B cell (primary cell): ENCODE results near the gene ZNF831. TPM values are rescaled to one million over a fixed set of nuclear protein-coding genes. Genes with fewer than 3 reads are reported as not detected.

ENCODE experiments used
- ATAC-seq: fragments of 200-7000 bp; cut with Tn5 transposase; one replicate; pipeline ENCODE4 v1.10.0; 2021; ENCODE audit warnings: low read depth, mild to moderate bottlenecking, moderate number of reproducible peaks, moderate library complexity
- CTCF ChIA-PET: fragments of 350-600 bp; sonication (Branson Sonifier 250); formaldehyde crosslinking; loops from one replicate; lab custom pipeline; 2021; ENCODE audit warnings: antibody characterized with exemption, inconsistent platforms; lab: Charles Lee
- POLR2A ChIA-PET: fragments of 350-600 bp; sonication (Branson Sonifier 250); formaldehyde crosslinking; loops from one replicate; lab custom pipeline; 2021; ENCODE audit warnings: antibody characterized with exemption; lab: Charles Lee
- DNase-seq: peaks from one replicate; pipeline ENCODE4 v3.0.0; 2013
- H2AFZ ChIP-seq: 2 replicates; pipeline ENCODE4 v1.6.1; 2012; ENCODE audit warnings: mild to moderate bottlenecking, low read depth, low read length; ENCODE audit not compliant: insufficient read depth, poor library complexity, severe bottlenecking
- H3K27ac ChIP-seq, 2 donors: 1 replicate in 1 of 2; 2 replicates in 1 of 2; pipeline ENCODE4 v1.5.1; 2012 to 2013; ENCODE audit warnings: low read length in 2 of 2, mild to moderate bottlenecking in 2 of 2, moderate library complexity in 1 of 2
- H3K27me3 ChIP-seq, 4 experiments: fragments of 200-600 bp in 1 of 4; sonication (generic) in 1 of 4; replicated peaks in 1 of 4; 1 replicate in 2 of 4; 2 replicates in 2 of 4; pipeline versions ENCODE4 v1.6.1 to v1.7.0; 2013 to 2016; ENCODE audit warnings: low read length in 3 of 4, mild to moderate bottlenecking in 2 of 4, mixed read lengths in 1 of 4, moderate library complexity in 1 of 4; ENCODE audit not compliant: insufficient read depth in 4 of 4, control insufficient read depth in 3 of 4; ENCODE audit errors: control extremely low read depth in 1 of 4
- H3K36me3 ChIP-seq, 2 experiments: replicated peaks in 1 of 2; 1 replicate in 1 of 2; 2 replicates in 1 of 2; pipeline versions ENCODE4 v1.6.1 to v1.7.1; 2013; ENCODE audit warnings: low read length in 1 of 2; ENCODE audit not compliant: insufficient read depth in 2 of 2, control insufficient read depth in 1 of 2; ENCODE audit errors: control extremely low read depth in 1 of 2, extremely low read depth in 1 of 2
- H3K4me1 ChIP-seq, 2 donors: fragments of 200-600 bp in 1 of 2; sonication (generic) in 1 of 2; 1 replicate in 1 of 2; 2 replicates in 1 of 2; pipeline versions ENCODE4 v1.5.1 to v1.6.1; 2013 to 2017; ENCODE audit warnings: low read length in 2 of 2; ENCODE audit not compliant: control insufficient read depth in 2 of 2, insufficient read depth in 2 of 2
- H3K4me2 ChIP-seq: replicated peaks from 2 replicates; pipeline ENCODE3; 2012; ENCODE audit warnings: mild to moderate bottlenecking, low read depth, low read length; ENCODE audit not compliant: poor library complexity, severe bottlenecking
- H3K4me3 ChIP-seq, 5 experiments: fragments of 200-600 bp in 1 of 5; sonication (generic) in 1 of 5; 1 replicate in 3 of 5; 2 replicates in 2 of 5; pipeline versions ENCODE4 v1.5.1 to v1.7.0; 2011 to 2016; ENCODE audit warnings: low read length in 4 of 5, mild to moderate bottlenecking in 4 of 5, low read depth in 2 of 5, control low read depth in 1 of 5, moderate library complexity in 1 of 5; ENCODE audit not compliant: insufficient read depth in 1 of 5; ENCODE audit errors: control extremely low read depth in 1 of 5, extremely low read depth in 1 of 5
- H3K79me2 ChIP-seq: fragments of 200-600 bp; sonication (generic); one replicate; pipeline ENCODE4 v1.6.0; 2016; ENCODE audit warnings: low read length; ENCODE audit not compliant: control insufficient read depth, insufficient read depth
- H3K9ac ChIP-seq: fragments of 200-600 bp; sonication (generic); 2 replicates; pipeline ENCODE4 v1.6.1; 2017; ENCODE audit warnings: mild to moderate bottlenecking, low read length, moderate library complexity
- H3K9me3 ChIP-seq, 3 donors: one replicate each; pipeline versions ENCODE4 v1.6.1 to v1.7.1; 2013; ENCODE audit warnings: low read length in 2 of 3; ENCODE audit not compliant: control insufficient read depth in 2 of 3, insufficient read depth in 1 of 3; ENCODE audit errors: control extremely low read depth in 1 of 3
- H4K20me1 ChIP-seq: 2 replicates; pipeline ENCODE4 v1.6.0; 2012; ENCODE audit warnings: mild to moderate bottlenecking, low read length; ENCODE audit not compliant: insufficient read depth, control insufficient read depth, poor library complexity, severe bottlenecking
- H3K27ac Mint-ChIP-seq: one replicate; pipeline ENCODE4 v1.8.0; 2021; ENCODE audit warnings: mixed read lengths
- H3K27me3 Mint-ChIP-seq: one replicate; pipeline ENCODE4 v1.8.0; 2021; ENCODE audit warnings: mixed read lengths
- H3K4me1 Mint-ChIP-seq: one replicate; pipeline ENCODE4 v1.8.0; 2021; ENCODE audit warnings: mixed read lengths
- H3K4me3 Mint-ChIP-seq: one replicate; pipeline ENCODE4 v1.8.0; 2021; ENCODE audit warnings: mixed read lengths
- H3K9me3 Mint-ChIP-seq: one replicate; pipeline ENCODE4 v1.8.0; 2022; ENCODE audit warnings: mixed read lengths; ENCODE audit not compliant: insufficient read depth
- CTCF ChIP-seq: fragments of 200-600 bp; IDR thresholded peaks from one replicate; pipeline ENCODE4 v1.8.0; 2022; ENCODE audit warnings: antibody characterized with exemption, mild to moderate bottlenecking
- EZH2 ChIP-seq: IDR thresholded peaks from 2 replicates; pipeline ENCODE4 v1.6.1; 2012; ENCODE audit warnings: borderline replicate concordance, low read depth, mild to moderate bottlenecking, moderate library complexity, low read length; ENCODE audit not compliant: insufficient read depth, poor library complexity, severe bottlenecking
- WGBS: methylation state at CpG from one replicate; pipeline ENCODE4 v1.1.5; 2013; ENCODE audit warnings: missing lambda C conversion rate; ENCODE audit not compliant: insufficient coverage; 5-methylcytosine and 5-hydroxymethylcytosine counted together
- intact Hi-C: fragments of 100-400 bp; cut with micrococcal nuclease; formaldehyde crosslinking; loops from one replicate; pipeline ENCODE4 v1.10.0; 2022
- polyA plus RNA-seq: library from polyadenylated mRNA; depleted of rRNA; stranded (reverse); fragments of >200 nt; gene quantifications from 2 replicates; pipeline ENCODE4 v1.2.3, GENCODE V29; 2012
- total RNA-seq, 2 donors: library from RNA; stranded (reverse); fragments of 120-200 nt in 1 of 2; gene quantifications; 1 replicate in 1 of 2; 2 replicates in 1 of 2; pipeline versions ENCODE4 v1.2.3 to v1.2.4, GENCODE V29; 2013 to 2022

Gene ZNF831
- total and polyA plus RNA-seq, 2 donors (not counting 1 experiment from before 2014, with no cell fraction given), result 1.7 to 14.1 TPM

GRCh38 chr20:59221707-59222252 is 58.2 kb downstream of the ZNF831 start:
- ATAC-seq (peak; percentile 9), DNase-seq (no peak)
- Histone ChIP-seq H2AFZ (peak overlapping the region; percentile 90), H3K79me2 (no peaks in the 10 kb centered on the region), H4K20me1 (no peaks in the 10 kb centered on the region), H3K9ac (peak overlapping the region; percentile 79), H3K36me3 (no peaks in the 10 kb centered on the region), H3K4me1 (peaks cover 12 to 15% of the 10 kb centered on the region in 2 donors), H3K9me3 (no peaks in the 10 kb centered on the region), H3K4me2 (peak overlapping the region; percentile 95), H3K4me3 (peak overlapping the region; percentile 11 to 93 (median 51)), H3K27ac (peak overlapping the region in 1 of 2 donors; percentile 60), H3K27me3 (peaks cover 0 to 18% (median 6%) of the 10 kb centered on the region in 4 experiments)
- TF ChIP-seq EZH2 (no peak), CTCF (no peak)
- Mint-ChIP-seq H3K27ac (peak overlapping the region; percentile 41), H3K4me3 (peak overlapping the region; percentile 88), H3K9me3 (no peaks in the 10 kb centered on the region), H3K27me3 (peaks cover 16% of the 10 kb centered on the region), H3K4me1 (peaks cover 10% of the 10 kb centered on the region)
- POLR2A ChIA-PET, result interaction anchor here (0.5 to 1.1 kb wide), 4 partner anchors 38 to 571 kb away, joined by 3 to 5 read pairs (median 3); partner anchors contain the start of gene STX16
- intact Hi-C loops, result loop anchor here (1.0 to 10.0 kb wide), 4 partner anchors 133 to 351 kb away; no protein-coding TSS in a partner anchor
- CTCF ChIA-PET, result interaction anchor here (0.6 to 7.5 kb wide), 34 partner anchors 9 to 976 kb away, joined by 3 to 94 read pairs (median 4); partner anchors contain the start of gene ATP5F1E
- WGBS, result 37% methylated on average over 16 of the region's 18 CpGs
